ENCODE measurements around the gene TNFRSF21.
"Not testable (repeated sequence)": the region's sequence is repeated elsewhere in the genome, so short reads cannot be mapped to it uniquely, and the experiment has no call there.

The TNFRSF21 gene

DNA sequence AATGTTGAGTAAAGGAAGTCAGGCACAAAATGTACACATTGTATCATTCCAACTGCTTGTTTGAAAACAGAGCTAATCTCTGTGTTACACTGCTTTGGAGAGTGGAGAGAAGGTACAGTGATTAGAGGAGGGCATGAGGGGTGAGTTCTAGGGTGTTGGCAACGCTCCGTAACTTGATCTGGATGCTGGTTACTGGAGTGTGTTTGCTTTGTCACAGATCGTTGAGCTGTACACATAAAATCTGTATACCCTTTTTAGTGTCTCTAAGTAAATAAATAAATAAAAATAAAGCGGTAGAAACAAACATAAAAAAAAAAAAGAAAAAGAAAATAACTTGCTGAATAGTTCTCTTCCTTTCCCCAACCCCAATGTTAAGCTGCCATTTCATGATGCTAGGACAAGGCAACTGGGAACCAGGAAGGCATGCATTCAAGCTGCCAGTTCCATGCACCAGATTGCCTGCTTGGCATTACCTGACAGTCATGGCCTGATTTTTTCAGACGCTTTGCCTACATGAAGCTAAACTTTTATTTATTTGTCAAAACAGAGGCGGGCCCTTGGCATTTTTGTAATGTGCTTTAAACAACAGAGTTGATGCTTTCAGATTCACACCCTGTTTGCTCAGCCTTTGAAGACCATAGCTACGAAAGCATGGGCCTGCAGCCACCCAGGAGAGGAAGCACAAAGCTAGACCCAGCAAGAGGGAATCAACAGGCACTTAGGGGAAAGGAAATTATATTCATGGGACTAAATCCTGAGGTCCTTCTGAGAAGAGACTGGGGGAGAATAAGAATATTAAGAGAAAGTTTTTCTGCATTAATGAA lies 21.2 kb downstream of the TNFRSF21 start:
- Histone ChIP-seq H3K4me1 (ENCODE audit: control insufficient read depth, insufficient read depth, low read length) (peaks cover 23% of the 10 kb centered on the region), H3K27ac (ENCODE audit: low read depth, low read length) (peak overlapping the region; percentile 9), H3K4me3 (ENCODE audit: low read depth, low read length) (no peak overlapping the region), H3K9ac (ENCODE audit: low read depth, low read length) (no peak overlapping the region), H3K9me3 (ENCODE audit: control insufficient read depth, insufficient read depth, low read length) (no peaks in the 10 kb centered on the region), H3K27me3 (ENCODE audit: control insufficient read depth, insufficient read depth, low read length) (no peaks in the 10 kb centered on the region), H3K36me3 (ENCODE audit: control insufficient read depth, insufficient read depth, low read length) (peaks cover 32% of the 10 kb centered on the region)

DNA sequence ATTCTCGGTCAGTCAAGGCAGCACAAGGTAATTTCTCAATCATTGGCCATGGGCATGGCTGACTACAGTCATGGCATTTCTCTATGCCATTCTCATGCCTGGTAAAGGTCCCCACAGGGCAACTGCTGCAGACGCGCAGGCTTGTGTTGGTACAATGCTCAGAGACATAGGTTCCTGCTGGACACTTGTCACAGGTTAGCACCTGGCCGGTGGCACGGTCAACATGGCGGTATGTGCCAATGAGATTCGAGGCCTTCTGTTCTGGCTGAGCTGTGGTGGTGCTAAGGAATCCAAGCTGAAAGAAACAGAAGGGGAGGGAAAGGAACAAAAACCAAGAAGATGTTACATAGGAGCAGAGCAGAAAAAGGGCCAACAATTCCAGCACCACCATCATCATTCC lies 23.4 kb downstream of the TNFRSF21 start:
- H3K27ac ChIP-seq (ENCODE audit: low read depth, low read length), result no peak overlapping the region
- H3K4me1 ChIP-seq (ENCODE audit: control insufficient read depth, insufficient read depth, low read length), result peaks cover 20% of the 10 kb centered on the region
- no peaks in the 10 kb centered on the region for H3K27me3 ChIP-seq (ENCODE audit: control insufficient read depth, insufficient read depth, low read length)
- H3K9ac ChIP-seq (ENCODE audit: low read depth, low read length), result no peak overlapping the region
- peaks cover 48% of the 10 kb centered on the region for H3K36me3 ChIP-seq (ENCODE audit: control insufficient read depth, insufficient read depth, low read length)
- H3K4me3 ChIP-seq (ENCODE audit: low read depth, low read length), result no peak overlapping the region
- H3K9me3 ChIP-seq (ENCODE audit: control insufficient read depth, insufficient read depth, low read length), result no peaks in the 10 kb centered on the region

DNA sequence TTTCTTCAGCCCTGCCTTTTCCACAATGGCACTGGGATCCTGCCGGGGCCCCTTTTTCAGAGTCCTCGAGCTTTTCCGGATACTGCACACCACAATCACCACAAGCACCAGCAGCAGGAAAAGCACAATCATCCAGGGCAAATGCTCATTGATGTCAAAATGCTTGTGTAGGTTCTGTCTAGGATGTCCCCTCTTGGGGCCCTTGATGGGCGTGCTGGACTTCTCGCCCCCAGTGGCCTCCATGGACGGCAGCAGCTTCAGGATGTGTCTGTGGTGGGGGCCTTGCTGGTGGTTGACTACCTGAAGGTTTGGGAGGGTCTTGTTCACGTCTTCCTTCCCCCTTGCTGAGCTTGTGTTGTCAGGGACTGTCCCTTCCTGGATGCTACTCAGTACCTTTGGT lies 25.7 kb downstream of the TNFRSF21 start:
- Histone ChIP-seq H3K4me1 (ENCODE audit: control insufficient read depth, insufficient read depth, low read length) (peaks cover 13% of the 10 kb centered on the region), H3K9me3 (ENCODE audit: control insufficient read depth, insufficient read depth, low read length) (no peaks in the 10 kb centered on the region), H3K4me3 (ENCODE audit: low read depth, low read length) (no peak overlapping the region), H3K27ac (ENCODE audit: low read depth, low read length) (no peak overlapping the region), H3K27me3 (ENCODE audit: control insufficient read depth, insufficient read depth, low read length) (no peaks in the 10 kb centered on the region), H3K9ac (ENCODE audit: low read depth, low read length) (no peak overlapping the region), H3K36me3 (ENCODE audit: control insufficient read depth, insufficient read depth, low read length) (peaks cover 66% of the 10 kb centered on the region)

DNA sequence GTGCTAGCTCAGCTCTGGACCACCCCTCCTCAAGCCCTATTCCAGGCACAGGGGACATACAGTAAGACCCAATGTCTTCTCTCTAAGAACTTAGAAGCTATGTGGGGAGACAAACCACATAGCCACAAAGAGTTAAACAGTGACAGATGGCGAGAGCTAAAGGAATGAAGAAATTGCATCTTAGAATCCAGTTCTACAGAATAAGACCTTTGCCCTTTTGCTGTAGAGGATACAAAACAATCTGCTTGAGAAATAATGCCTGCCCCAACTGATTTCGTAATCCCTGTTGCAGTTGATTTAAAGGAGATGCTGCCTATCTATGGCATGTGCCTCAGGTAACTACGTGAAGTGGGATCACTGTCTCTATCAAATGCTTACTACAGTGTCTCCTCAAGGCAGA lies 31.2 kb downstream of the TNFRSF21 start:
- no peaks in the 10 kb centered on the region for H3K9me3 ChIP-seq (ENCODE audit: control insufficient read depth, insufficient read depth, low read length)
- H3K9ac ChIP-seq (ENCODE audit: low read depth, low read length), result no peak overlapping the region
- H3K27ac ChIP-seq (ENCODE audit: low read depth, low read length), result no peak overlapping the region
- H3K27me3 ChIP-seq (ENCODE audit: control insufficient read depth, insufficient read depth, low read length), result no peaks in the 10 kb centered on the region
- H3K4me3 ChIP-seq (ENCODE audit: low read depth, low read length), result no peak overlapping the region
- H3K4me1 ChIP-seq (ENCODE audit: control insufficient read depth, insufficient read depth, low read length), result peaks cover 10% of the 10 kb centered on the region
- peaks cover 66% of the 10 kb centered on the region for H3K36me3 ChIP-seq (ENCODE audit: control insufficient read depth, insufficient read depth, low read length)

DNA sequence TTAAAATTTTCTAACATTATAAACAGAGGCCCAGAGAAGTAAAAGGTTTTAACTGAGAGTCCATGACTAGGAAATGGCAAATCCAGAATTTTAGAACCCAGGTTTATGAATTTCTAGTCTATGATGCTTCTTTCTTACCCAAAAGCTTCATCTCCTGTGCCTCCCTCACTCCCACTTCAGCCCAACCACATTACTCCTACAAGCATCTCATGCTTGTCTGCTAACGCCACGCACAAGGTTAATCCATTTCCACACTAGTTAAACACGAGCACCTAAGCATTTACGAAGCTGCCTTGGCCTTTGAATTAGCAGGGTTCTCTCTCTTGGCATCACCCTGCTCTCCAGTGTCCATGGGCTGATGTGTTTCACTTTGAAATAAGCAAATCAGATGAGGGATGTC lies 32.0 kb downstream of the TNFRSF21 start:
- Histone ChIP-seq H3K9me3 (ENCODE audit: control insufficient read depth, insufficient read depth, low read length) (no peaks in the 10 kb centered on the region), H3K4me3 (ENCODE audit: low read depth, low read length) (no peak overlapping the region), H3K36me3 (ENCODE audit: control insufficient read depth, insufficient read depth, low read length) (peaks cover 58% of the 10 kb centered on the region), H3K4me1 (ENCODE audit: control insufficient read depth, insufficient read depth, low read length) (peaks cover 10% of the 10 kb centered on the region), H3K27ac (ENCODE audit: low read depth, low read length) (no peak overlapping the region), H3K27me3 (ENCODE audit: control insufficient read depth, insufficient read depth, low read length) (no peaks in the 10 kb centered on the region), H3K9ac (ENCODE audit: low read depth, low read length) (no peak overlapping the region)

DNA sequence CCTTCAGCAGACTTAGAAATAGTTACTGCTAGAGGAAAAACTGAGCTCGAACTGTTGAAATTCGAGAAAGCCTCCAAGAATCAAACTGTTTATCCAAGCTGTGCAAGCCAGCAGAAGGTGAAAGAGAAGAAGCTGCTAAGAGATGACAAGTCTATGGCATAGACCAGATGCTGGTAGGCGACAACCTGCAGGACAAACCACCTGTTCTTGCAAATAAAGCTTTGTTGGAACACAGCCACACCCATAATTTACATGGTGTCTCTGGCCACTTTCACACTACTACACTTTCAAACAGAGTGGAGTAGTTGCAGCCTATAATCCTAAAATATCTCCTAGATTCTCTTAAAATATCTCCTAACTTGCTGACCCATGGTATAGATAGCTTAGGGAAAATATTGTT lies 33.3 kb downstream of the TNFRSF21 start:
- Histone ChIP-seq H3K9me3 (ENCODE audit: control insufficient read depth, insufficient read depth, low read length) (no peaks in the 10 kb centered on the region), H3K27ac (ENCODE audit: low read depth, low read length) (no peak overlapping the region), H3K36me3 (ENCODE audit: control insufficient read depth, insufficient read depth, low read length) (peaks cover 51% of the 10 kb centered on the region)

DNA sequence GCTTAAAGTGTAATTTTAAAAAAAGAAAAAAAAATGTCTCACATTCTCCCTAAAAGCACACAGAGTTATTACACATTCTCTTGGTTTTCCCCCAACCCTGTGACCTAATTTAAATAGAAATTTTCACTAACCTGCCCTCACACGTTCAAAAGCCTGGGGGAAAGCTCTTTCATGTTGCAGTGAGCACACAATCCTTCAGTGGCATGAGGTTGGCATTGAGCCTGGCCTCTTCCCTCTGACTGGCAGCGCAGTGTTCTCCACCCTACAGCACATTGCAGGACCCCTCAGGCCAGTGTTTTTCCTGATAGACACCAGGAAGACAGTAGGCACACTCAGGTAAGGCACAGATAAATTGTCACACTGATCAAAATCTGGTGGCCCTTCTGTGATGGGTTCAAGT lies 34.1 kb downstream of the TNFRSF21 start:
- H3K4me1 ChIP-seq (ENCODE audit: control insufficient read depth, insufficient read depth, low read length), result peaks cover 10% of the 10 kb centered on the region
- H3K27me3 ChIP-seq (ENCODE audit: control insufficient read depth, insufficient read depth, low read length), result no peaks in the 10 kb centered on the region
- H3K36me3 ChIP-seq (ENCODE audit: control insufficient read depth, insufficient read depth, low read length), result peaks cover 45% of the 10 kb centered on the region
- no peak overlapping the region for H3K4me3 ChIP-seq (ENCODE audit: low read depth, low read length)
- H3K27ac ChIP-seq (ENCODE audit: low read depth, low read length), result no peak overlapping the region
- no peaks in the 10 kb centered on the region for H3K9me3 ChIP-seq (ENCODE audit: control insufficient read depth, insufficient read depth, low read length)
- no peak overlapping the region for H3K9ac ChIP-seq (ENCODE audit: low read depth, low read length)

More for the DNA sequence above, 33.3 kb downstream of the TNFRSF21 start:
- Histone ChIP-seq H3K9ac (ENCODE audit: low read depth, low read length) (no peak overlapping the region), H3K4me3 (ENCODE audit: low read depth, low read length) (no peak overlapping the region), H3K4me1 (ENCODE audit: control insufficient read depth, insufficient read depth, low read length) (peaks cover 10% of the 10 kb centered on the region), H3K27me3 (ENCODE audit: control insufficient read depth, insufficient read depth, low read length) (no peaks in the 10 kb centered on the region)

DNA sequence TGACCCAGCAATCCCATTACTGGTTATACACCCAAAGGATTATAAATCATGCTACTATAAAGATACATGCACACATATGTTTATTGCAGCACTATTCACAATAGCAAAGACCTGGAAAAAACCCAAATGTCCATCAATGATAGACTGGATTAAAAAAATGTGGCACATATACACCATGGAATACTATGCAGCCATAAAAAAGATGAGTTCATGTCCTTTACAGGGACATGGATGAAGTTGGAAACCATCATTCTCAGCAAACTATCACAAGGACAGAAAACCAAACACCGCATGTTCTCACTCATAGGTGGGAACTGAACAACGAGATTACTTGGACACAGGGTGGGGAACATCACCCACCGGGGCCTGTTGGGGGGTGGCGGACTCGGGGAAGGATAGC lies 34.6 kb downstream of the TNFRSF21 start:
- not testable (repeated sequence) for H3K4me1 ChIP-seq (ENCODE audit: control insufficient read depth, insufficient read depth, low read length); H3K9ac ChIP-seq (ENCODE audit: low read depth, low read length); H3K9me3 ChIP-seq (ENCODE audit: control insufficient read depth, insufficient read depth, low read length); H3K4me3 ChIP-seq (ENCODE audit: low read depth, low read length); H3K27ac ChIP-seq (ENCODE audit: low read depth, low read length); H3K27me3 ChIP-seq (ENCODE audit: control insufficient read depth, insufficient read depth, low read length)
- peaks cover 42% of the 10 kb centered on the region for H3K36me3 ChIP-seq (ENCODE audit: control insufficient read depth, insufficient read depth, low read length)

DNA sequence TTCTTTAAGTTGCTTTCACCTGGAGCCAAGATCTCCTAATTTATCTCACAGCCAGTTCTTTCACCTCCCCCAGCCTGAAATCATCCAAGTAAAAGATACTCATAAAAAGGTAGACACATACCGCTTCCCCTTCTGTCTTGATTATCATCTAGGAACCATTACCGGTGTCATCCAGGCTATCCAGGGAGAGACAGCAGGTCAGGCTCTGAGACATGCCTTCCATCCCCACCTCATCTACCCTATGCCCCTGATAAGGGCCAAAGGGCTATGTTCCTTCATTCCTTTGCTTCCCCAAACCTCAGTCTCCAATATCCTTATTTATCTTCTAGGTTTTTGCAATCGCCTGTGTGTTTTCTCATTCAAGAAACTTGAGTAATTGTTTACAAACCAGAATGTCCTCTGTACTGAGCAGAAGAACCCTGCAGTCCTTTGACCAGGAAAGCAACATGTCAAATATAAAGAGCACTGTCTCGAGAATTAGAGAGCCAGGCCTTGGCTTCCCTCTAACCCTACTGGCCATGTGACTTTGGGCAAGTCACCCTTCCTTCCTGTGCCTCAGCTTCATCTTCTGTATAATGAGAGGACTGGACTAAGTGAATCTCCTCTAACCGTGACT lies 41.0 kb downstream of the TNFRSF21 start:
- H3K9ac ChIP-seq (ENCODE audit: low read depth, low read length), result no peak overlapping the region
- no peaks in the 10 kb centered on the region for H3K9me3 ChIP-seq (ENCODE audit: control insufficient read depth, insufficient read depth, low read length)
- no peak overlapping the region for H3K4me3 ChIP-seq (ENCODE audit: low read depth, low read length)
- no peaks in the 10 kb centered on the region for H3K27me3 ChIP-seq (ENCODE audit: control insufficient read depth, insufficient read depth, low read length)
- peaks cover 26% of the 10 kb centered on the region for H3K36me3 ChIP-seq (ENCODE audit: control insufficient read depth, insufficient read depth, low read length)
- peaks cover 7% of the 10 kb centered on the region for H3K4me1 ChIP-seq (ENCODE audit: control insufficient read depth, insufficient read depth, low read length)
- H3K27ac ChIP-seq (ENCODE audit: low read depth, low read length), result no peak overlapping the region

DNA sequence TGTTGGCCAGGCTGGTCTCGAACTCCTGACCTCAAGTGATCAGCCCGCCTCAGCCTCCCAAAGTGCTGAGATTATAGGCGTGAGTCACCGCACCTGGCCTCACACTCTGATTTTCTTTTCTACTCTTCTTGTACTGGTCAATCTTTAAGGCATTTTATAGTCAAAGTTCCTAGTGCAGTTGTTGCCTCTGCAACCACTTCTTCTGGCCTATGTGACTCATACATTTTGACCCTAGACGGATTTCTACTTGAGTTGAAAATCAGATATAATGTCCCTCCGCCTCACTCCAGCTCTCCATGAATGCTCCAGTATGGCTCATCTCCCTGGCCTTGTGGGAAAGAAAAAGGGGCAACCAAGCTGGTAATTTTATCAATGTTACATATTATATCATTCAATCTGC lies 42.4 kb downstream of the TNFRSF21 start:
- no peak overlapping the region for H3K27ac ChIP-seq (ENCODE audit: low read depth, low read length)

DNA sequence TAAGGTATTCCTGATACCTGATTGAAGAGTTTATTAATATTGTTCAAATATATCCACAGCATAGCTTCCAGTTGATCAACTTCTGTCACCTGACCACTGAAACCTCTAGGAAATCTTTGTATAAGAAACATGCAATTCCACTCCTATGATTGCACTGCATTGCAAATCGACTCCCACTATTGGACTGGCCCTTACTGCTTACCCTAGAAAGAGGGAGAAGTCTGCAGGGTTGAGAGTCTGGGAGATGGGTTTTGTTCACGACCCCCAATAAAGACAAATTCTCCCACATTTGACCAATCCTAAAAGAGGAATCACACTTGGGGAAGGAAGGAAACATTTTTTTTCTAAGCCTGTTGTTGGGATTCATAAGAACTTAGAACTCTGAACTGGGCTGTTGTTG lies 43.7 kb downstream of the TNFRSF21 start:
- Histone ChIP-seq H3K9ac (ENCODE audit: low read depth, low read length) (no peak overlapping the region), H3K4me3 (ENCODE audit: low read depth, low read length) (no peak overlapping the region), H3K27me3 (ENCODE audit: control insufficient read depth, insufficient read depth, low read length) (no peaks in the 10 kb centered on the region), H3K4me1 (ENCODE audit: control insufficient read depth, insufficient read depth, low read length) (peaks cover 7% of the 10 kb centered on the region), H3K27ac (ENCODE audit: low read depth, low read length) (no peak overlapping the region), H3K36me3 (ENCODE audit: control insufficient read depth, insufficient read depth, low read length) (peaks cover 36% of the 10 kb centered on the region), H3K9me3 (ENCODE audit: control insufficient read depth, insufficient read depth, low read length) (no peaks in the 10 kb centered on the region)

More for the DNA sequence above, 42.4 kb downstream of the TNFRSF21 start:
- peaks cover 7% of the 10 kb centered on the region for H3K4me1 ChIP-seq (ENCODE audit: control insufficient read depth, insufficient read depth, low read length)
- H3K36me3 ChIP-seq (ENCODE audit: control insufficient read depth, insufficient read depth, low read length), result peaks cover 33% of the 10 kb centered on the region
- no peak overlapping the region for H3K9ac ChIP-seq (ENCODE audit: low read depth, low read length)
- H3K9me3 ChIP-seq (ENCODE audit: control insufficient read depth, insufficient read depth, low read length), result no peaks in the 10 kb centered on the region
- H3K27me3 ChIP-seq (ENCODE audit: control insufficient read depth, insufficient read depth, low read length), result no peaks in the 10 kb centered on the region
- no peak overlapping the region for H3K4me3 ChIP-seq (ENCODE audit: low read depth, low read length)

All from HUES48 (cell line).